Mesodermal cell (in vitro differentiated cells): ENCODE results near the gene ZNF45. TPM values are rescaled to one million over a fixed set of nuclear protein-coding genes. Genes with fewer than 3 reads are reported as not detected.
A peak's percentile ranks its signal among the peaks of the same experiment; 100 is the strongest.

ENCODE experiments used
- H3K27ac ChIP-seq: 2 replicates; pipeline ENCODE4 v1.7.0; 2013; ENCODE audit warnings: mild to moderate bottlenecking, low read depth, low read length, moderate library complexity; ENCODE audit not compliant: severe bottlenecking
- H3K36me3 ChIP-seq: 2 replicates; pipeline ENCODE4 v1.7.1; 2013; ENCODE audit warnings: mild to moderate bottlenecking, low read length, moderate library complexity; ENCODE audit not compliant: control insufficient read depth, insufficient read depth
- H3K4me1 ChIP-seq: one replicate; pipeline ENCODE4 v1.7.1; 2013; ENCODE audit warnings: mild to moderate bottlenecking, low read length; ENCODE audit not compliant: insufficient read depth, control insufficient read depth, poor library complexity, severe bottlenecking
- H3K4me3 ChIP-seq: 2 replicates; pipeline ENCODE4 v1.7.0; 2013; ENCODE audit warnings: low read length, control low read depth, mild to moderate bottlenecking; ENCODE audit not compliant: insufficient read depth, poor library complexity, severe bottlenecking; ENCODE audit errors: extremely low read depth
- H3K9me3 ChIP-seq: 2 replicates; pipeline ENCODE4 v1.7.1; 2013; ENCODE audit warnings: mild to moderate bottlenecking, low read length, moderate library complexity; ENCODE audit not compliant: control insufficient read depth
- WGBS, 2 experiments: methylation state at CpG; one replicate each; pipeline ENCODE4 v1.1.5; 2013; ENCODE audit warnings: missing lambda C conversion rate in 2 of 2; ENCODE audit not compliant: insufficient coverage in 2 of 2; 5-methylcytosine and 5-hydroxymethylcytosine counted together
- polyA plus RNA-seq, 2 experiments: library from polyadenylated mRNA; stranded (reverse); fragments of 50-300 nt; gene quantifications; one replicate each; pipeline ENCODE4 v1.2.3, GENCODE V29; 2013

ZNF45 gene
- polyA plus RNA-seq (2013, experiment 1 of 2): 9.3 TPM
- polyA plus RNA-seq (2013, experiment 2 of 2): 11.8 TPM

GRCh38 chr19:43934985-43935708 is at the start of gene ZNF45:
Gene ZNF45, minus strand, starts transcription at chr19:43935282. Its CDS starts 13,097 bp downstream, at chr19:43922185.
- Histone ChIP-seq H3K4me1 (peaks cover 4% of the 10 kb centered on the region), H3K4me3 (peak within 1 kb of the TSS; percentile 75), H3K9me3 (no peaks in the 10 kb centered on the region), H3K36me3 (peaks cover 29% of the 10 kb centered on the region), H3K27ac (peak within 1 kb of the TSS; percentile 77)
- WGBS, 2 experiments: 0 to 1% methylated on average over 41 of the region's 42 CpGs

DNA sequence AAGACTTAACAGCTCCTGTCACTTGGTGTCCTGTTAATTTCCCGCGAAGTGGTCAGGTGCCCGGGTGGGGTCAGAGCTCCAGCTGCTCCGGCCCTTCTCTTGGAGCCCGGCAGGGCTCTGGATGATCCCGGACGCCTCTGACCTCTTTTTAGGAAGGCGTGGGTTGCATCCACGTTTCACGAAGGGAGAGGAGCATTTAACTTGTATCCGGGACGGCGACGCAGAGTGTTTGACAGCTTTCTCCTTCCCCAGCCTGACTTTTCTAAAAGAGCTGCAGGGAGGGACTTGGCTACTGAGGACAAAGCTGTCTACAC is 49.6 kb upstream of the ZNF45 start:
- H3K4me3 ChIP-seq: peak overlapping the region; percentile 59
- no peaks in the 10 kb centered on the region for H3K4me1 ChIP-seq
- 16 to 18% methylated on average over 9 of the region's 14 CpGs for WGBS, 2 experiments
- no peak overlapping the region for H3K27ac ChIP-seq
- no peaks in the 10 kb centered on the region for H3K9me3 ChIP-seq
- H3K36me3 ChIP-seq: peaks cover 8% of the 10 kb centered on the region

GRCh38 chr19:43983912-43984686 is 49.0 kb upstream of the ZNF45 start, which contains the start of gene ZNF155:
Gene ZNF155, plus strand, starts transcription at chr19:43984188. Its CDS starts 4,356 bp downstream, at chr19:43988544.
- Histone ChIP-seq H3K4me1 (no peaks in the 10 kb centered on the region), H3K27ac (no peak within 1 kb of the TSS), H3K4me3 (peak within 1 kb of the TSS; percentile 59), H3K36me3 (peaks cover 3% of the 10 kb centered on the region), H3K9me3 (no peaks in the 10 kb centered on the region)
- WGBS, 2 experiments: 0% methylated on average over 24 to 25 of the region's 40 CpGs

DNA sequence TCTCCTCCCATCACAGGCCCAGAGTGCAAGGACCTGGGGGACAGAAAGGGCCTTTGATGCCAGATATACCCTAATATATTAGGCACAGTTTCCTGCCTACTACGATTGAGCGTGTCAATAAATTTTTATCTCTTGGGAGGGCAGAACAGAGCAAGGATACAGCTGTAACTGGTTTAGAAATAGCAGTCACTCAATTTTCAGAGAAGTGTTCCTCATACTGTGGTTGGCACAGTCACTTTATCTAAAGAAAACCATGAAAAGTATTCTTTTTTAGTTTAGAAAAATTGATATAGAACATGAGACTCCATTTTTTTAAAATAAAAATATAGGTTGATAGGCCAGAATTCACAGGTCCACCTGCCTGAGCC is 48.4 kb upstream of the ZNF45 start:
- H3K4me3 ChIP-seq: peak overlapping the region; percentile 59
- no peaks in the 10 kb centered on the region for H3K9me3 ChIP-seq
- 86 to 100% methylated on average over 2 of the region's 2 CpGs for WGBS, 2 experiments
- H3K4me1 ChIP-seq: no peaks in the 10 kb centered on the region
- H3K36me3 ChIP-seq: no peaks in the 10 kb centered on the region
- no peak overlapping the region for H3K27ac ChIP-seq

GRCh38 chr19:43976732-43977131 is 41.6 kb upstream of the ZNF45 start:
- WGBS, 2 experiments: no CpG with 5 or more reads among the region's 1 CpG
- Histone ChIP-seq H3K9me3 (peaks cover 28% of the 10 kb centered on the region), H3K27ac (no peak overlapping the region), H3K4me3 (no peak overlapping the region), H3K36me3 (no peaks in the 10 kb centered on the region), H3K4me1 (no peaks in the 10 kb centered on the region)

DNA sequence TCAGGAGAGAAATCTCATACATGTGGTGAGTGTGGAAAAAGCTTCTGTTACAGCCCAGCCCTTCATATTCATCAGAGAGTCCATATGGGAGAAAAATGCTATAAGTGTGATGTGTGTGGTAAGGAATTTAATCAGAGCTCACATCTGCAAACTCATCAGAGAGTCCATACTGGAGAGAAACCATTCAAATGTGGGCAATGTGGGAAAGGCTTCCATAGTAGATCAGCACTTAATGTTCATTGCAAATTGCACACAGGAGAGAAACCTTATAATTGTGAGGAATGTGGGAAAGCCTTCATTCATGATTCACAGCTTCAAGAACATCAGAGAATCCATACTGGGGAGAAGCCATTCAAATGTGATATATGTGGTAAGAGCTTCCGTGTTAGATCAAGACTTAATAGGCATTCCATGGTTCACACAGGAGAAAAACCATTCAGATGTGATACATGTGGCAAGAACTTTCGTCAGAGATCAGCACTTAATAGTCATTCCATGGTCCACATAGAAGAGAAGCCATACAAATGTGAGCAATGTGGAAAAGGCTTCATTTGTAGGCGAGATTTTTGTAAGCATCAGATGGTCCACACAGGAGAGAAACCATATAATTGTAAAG is 31.1 kb upstream of the ZNF45 start:
- Histone ChIP-seq H3K27ac (no peak overlapping the region), H3K4me3 (no peak overlapping the region), H3K9me3 (peaks cover 80% of the 10 kb centered on the region), H3K36me3 (peaks cover 78% of the 10 kb centered on the region), H3K4me1 (no peaks in the 10 kb centered on the region)
- WGBS, 2 experiments: 93 to 100% methylated on average over 2 to 3 of the region's 3 CpGs

- 71 to 72% methylated on average over 4 of the region's 4 CpGs for WGBS, 2 experiments
- Histone ChIP-seq H3K4me3 (no peak overlapping the region), H3K36me3 (peaks cover 25% of the 10 kb centered on the region), H3K9me3 (peaks cover 54% of the 10 kb centered on the region), H3K27ac (no peak overlapping the region), H3K4me1 (no peaks in the 10 kb centered on the region)
These were observed 25.3 kb upstream of the ZNF45 start for GRCh38 chr19:43960411-43960810.

DNA sequence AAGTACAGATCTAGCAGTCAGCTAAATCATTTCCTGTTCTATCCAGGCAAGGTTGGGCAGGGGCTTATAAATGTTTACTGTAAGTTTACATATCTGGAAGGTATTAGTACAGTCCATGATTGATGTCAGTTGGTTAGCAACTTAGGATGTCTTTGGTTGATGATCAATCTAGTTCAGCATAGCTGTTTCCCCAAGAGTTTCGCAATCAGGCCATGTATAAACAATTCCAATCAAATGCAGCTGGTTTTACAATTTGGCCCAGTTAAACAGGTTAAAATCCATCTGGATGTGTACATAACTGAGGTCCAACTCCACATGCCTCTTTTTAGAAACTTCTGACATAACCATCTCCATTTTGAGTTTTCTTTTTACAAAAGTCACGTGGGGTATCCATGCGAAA is 22.8 kb upstream of the ZNF45 start:
- WGBS, 2 experiments: 84 to 100% methylated on average over 3 of the region's 3 CpGs
- no peaks in the 10 kb centered on the region for H3K4me1 ChIP-seq
- no peak overlapping the region for H3K4me3 ChIP-seq
- peaks cover 13% of the 10 kb centered on the region for H3K36me3 ChIP-seq
- H3K9me3 ChIP-seq: peaks cover 35% of the 10 kb centered on the region
- H3K27ac ChIP-seq: no peak overlapping the region

- Histone ChIP-seq H3K36me3 (peaks cover 10% of the 10 kb centered on the region), H3K4me3 (no peak overlapping the region), H3K27ac (no peak overlapping the region), H3K9me3 (peaks cover 27% of the 10 kb centered on the region), H3K4me1 (no peaks in the 10 kb centered on the region)
- WGBS, 2 experiments: 92 to 100% methylated on average over 1 of the region's 3 CpGs
These were observed 21.7 kb upstream of the ZNF45 start for GRCh38 chr19:43956827-43957226.

DNA sequence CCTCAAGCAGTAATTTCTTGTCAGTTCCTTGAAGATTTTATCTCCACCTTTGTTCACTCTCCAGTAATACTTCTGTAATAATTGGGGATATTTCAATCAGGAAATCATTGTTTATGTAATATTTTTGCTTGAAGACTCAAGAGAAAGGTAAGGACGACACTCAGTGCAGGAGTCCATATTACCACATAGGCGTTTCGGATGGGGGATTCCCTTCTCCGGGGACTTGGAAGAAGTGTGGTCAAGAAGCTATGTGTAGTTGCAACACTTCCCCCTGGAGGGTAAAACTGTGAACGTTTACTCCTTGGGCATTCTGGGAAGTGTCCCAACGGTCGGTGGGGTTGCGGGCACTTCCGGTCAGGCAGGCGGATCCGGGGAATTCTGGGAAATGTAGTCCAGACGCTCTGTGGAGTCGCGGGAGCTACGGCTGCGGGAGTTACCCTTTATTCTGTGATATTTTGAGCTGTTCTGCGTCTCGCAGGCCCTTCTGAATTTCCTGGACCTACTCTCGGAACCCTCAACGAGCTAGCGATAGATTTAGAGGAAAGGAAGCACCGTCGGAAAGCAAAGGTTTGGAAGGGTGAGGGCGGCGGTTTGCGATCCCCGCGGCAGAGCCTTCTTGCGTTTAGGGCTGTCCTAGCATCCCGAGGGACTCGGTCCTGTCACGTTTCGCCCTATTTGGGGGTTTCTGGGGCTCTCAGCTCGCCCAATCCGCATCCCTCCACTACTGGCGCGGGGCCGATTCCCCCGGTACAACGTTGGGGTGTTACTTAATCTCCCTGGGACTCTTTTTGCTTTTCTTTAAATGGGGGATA is 16.0 kb upstream of the ZNF45 start, which contains the start of gene ZNF221:
Gene ZNF221 (plus strand): TSS at position 395 of the 812 bp plus-strand sequence. CDS start 11,499 bp downstream, outside the sequence.
- WGBS, 2 experiments: 2% methylated on average over 28 to 31 of the region's 40 CpGs
- Histone ChIP-seq H3K36me3 (peaks cover 8% of the 10 kb centered on the region), H3K4me3 (peak within 1 kb of the TSS; percentile 76), H3K4me1 (no peaks in the 10 kb centered on the region), H3K9me3 (peaks cover 17% of the 10 kb centered on the region), H3K27ac (peak within 1 kb of the TSS; percentile 41)
